IPS-18a (cell line): ENCODE measurements around the gene MXRA8.

Source experiments
- H3K27ac ChIP-seq: one replicate; pipeline ENCODE4 v1.5.1; 2013; ENCODE audit warnings: low read length
- H3K27me3 ChIP-seq: one replicate; pipeline ENCODE4 v1.6.1; 2013; ENCODE audit warnings: mild to moderate bottlenecking, low read length; ENCODE audit not compliant: control insufficient read depth, insufficient read depth
- H3K36me3 ChIP-seq: one replicate; pipeline ENCODE4 v1.6.1; 2013; ENCODE audit warnings: low read depth, low read length; ENCODE audit not compliant: control insufficient read depth
- H3K4me1 ChIP-seq: one replicate; pipeline ENCODE4 v1.6.1; 2013; ENCODE audit warnings: low read depth, low read length; ENCODE audit not compliant: control insufficient read depth
- H3K4me3 ChIP-seq: one replicate; pipeline ENCODE4 v1.5.1; 2013; ENCODE audit warnings: low read length
- H3K9ac ChIP-seq: one replicate; pipeline ENCODE4 v1.6.1; 2013; ENCODE audit warnings: mild to moderate bottlenecking, low read length, moderate library complexity
- H3K9me3 ChIP-seq: one replicate; pipeline ENCODE4 v1.6.1; 2013; ENCODE audit warnings: low read depth, low read length; ENCODE audit not compliant: control insufficient read depth

MXRA8 gene

GRCh38 chr1:1399872-1400575 is 41.7 kb upstream of the MXRA8 start:
- Histone ChIP-seq H3K9me3 (no peaks in the 10 kb centered on the region), H3K36me3 (peaks cover 61% of the 10 kb centered on the region), H3K27me3 (no peaks in the 10 kb centered on the region), H3K4me1 (no peaks in the 10 kb centered on the region), H3K9ac (peak overlapping the region; percentile 86), H3K4me3 (peak overlapping the region; percentile 92), H3K27ac (peak overlapping the region; percentile 21)

- no peaks in the 10 kb centered on the region for H3K27me3 ChIP-seq
- H3K36me3 ChIP-seq = peaks cover 58% of the 10 kb centered on the region
- H3K27ac ChIP-seq = peak within 1 kb of the TSS; percentile 21
- H3K9ac ChIP-seq = peak within 1 kb of the TSS; percentile 87
- no peaks in the 10 kb centered on the region for H3K9me3 ChIP-seq
- peak within 1 kb of the TSS; percentile 92 for H3K4me3 ChIP-seq
- H3K4me1 ChIP-seq = no peaks in the 10 kb centered on the region
Observed at GRCh38 chr1:1399187-1399871, 41.0 kb upstream of the MXRA8 start, which contains the start of gene CCNL2. CCNL2 (minus strand) TSS chr1:1399335; CDS start chr1:1399306, 29 bp downstream.

- Histone ChIP-seq H3K4me1 (no peaks in the 10 kb centered on the region), H3K27me3 (no peaks in the 10 kb centered on the region), H3K4me3 (peak overlapping the region; percentile 92), H3K9ac (peak overlapping the region; percentile 87), H3K27ac (no peak overlapping the region), H3K36me3 (peaks cover 61% of the 10 kb centered on the region), H3K9me3 (no peaks in the 10 kb centered on the region)
Observed at GRCh38 chr1:1398677-1399186, 40.4 kb upstream of the MXRA8 start.

- peak overlapping the region; percentile 87 for H3K9ac ChIP-seq
- H3K4me3 ChIP-seq = peak overlapping the region; percentile 92
- H3K27me3 ChIP-seq = no peaks in the 10 kb centered on the region
- H3K27ac ChIP-seq = no peak overlapping the region
- H3K9me3 ChIP-seq = no peaks in the 10 kb centered on the region
- H3K4me1 ChIP-seq = no peaks in the 10 kb centered on the region
- H3K36me3 ChIP-seq = peaks cover 63% of the 10 kb centered on the region
Observed at GRCh38 chr1:1397839-1398523, 39.6 kb upstream of the MXRA8 start.

GRCh38 chr1:1395166-1395565 is 36.8 kb upstream of the MXRA8 start:
- Histone ChIP-seq H3K4me1 (no peaks in the 10 kb centered on the region), H3K4me3 (no peak overlapping the region), H3K27ac (no peak overlapping the region), H3K9ac (no peak overlapping the region), H3K9me3 (no peaks in the 10 kb centered on the region), H3K27me3 (no peaks in the 10 kb centered on the region), H3K36me3 (peaks cover 66% of the 10 kb centered on the region)

GRCh38 chr1:1394116-1394515 is 35.8 kb upstream of the MXRA8 start:
- Histone ChIP-seq H3K9me3 (no peaks in the 10 kb centered on the region), H3K9ac (no peak overlapping the region), H3K36me3 (peaks cover 77% of the 10 kb centered on the region), H3K27me3 (no peaks in the 10 kb centered on the region), H3K27ac (no peak overlapping the region), H3K4me1 (no peaks in the 10 kb centered on the region), H3K4me3 (no peak overlapping the region)

GRCh38 chr1:1393428-1393827 is 35.1 kb upstream of the MXRA8 start:
- H3K4me1 ChIP-seq = no peaks in the 10 kb centered on the region

GRCh38 chr1:1393014-1393413 is 34.7 kb upstream of the MXRA8 start:
- Histone ChIP-seq H3K9ac (no peak overlapping the region), H3K36me3 (peaks cover 86% of the 10 kb centered on the region), H3K4me1 (no peaks in the 10 kb centered on the region), H3K4me3 (no peak overlapping the region), H3K9me3 (no peaks in the 10 kb centered on the region), H3K27me3 (no peaks in the 10 kb centered on the region), H3K27ac (no peak overlapping the region)

More at GRCh38 chr1:1393428-1393827, 35.1 kb upstream of the MXRA8 start:
- Histone ChIP-seq H3K4me3 (no peak overlapping the region), H3K9me3 (no peaks in the 10 kb centered on the region), H3K27ac (no peak overlapping the region), H3K9ac (no peak overlapping the region), H3K36me3 (peaks cover 82% of the 10 kb centered on the region), H3K27me3 (no peaks in the 10 kb centered on the region)

- no peak overlapping the region for H3K27ac ChIP-seq
Observed at GRCh38 chr1:1391225-1391624, 32.9 kb upstream of the MXRA8 start.

GRCh38 chr1:1390675-1391074 is 32.3 kb upstream of the MXRA8 start:
- no peaks in the 10 kb centered on the region for H3K4me1 ChIP-seq
- no peak overlapping the region for H3K9ac ChIP-seq

More at GRCh38 chr1:1391225-1391624, 32.9 kb upstream of the MXRA8 start:
- Histone ChIP-seq H3K36me3 (peaks cover 91% of the 10 kb centered on the region), H3K9me3 (no peaks in the 10 kb centered on the region), H3K27me3 (no peaks in the 10 kb centered on the region), H3K9ac (no peak overlapping the region), H3K4me1 (no peaks in the 10 kb centered on the region), H3K4me3 (no peak overlapping the region)

GRCh38 chr1:1388078-1388472 is 29.7 kb upstream of the MXRA8 start:
- Histone ChIP-seq H3K36me3 (peaks cover 73% of the 10 kb centered on the region), H3K9ac (no peak overlapping the region), H3K27ac (no peak overlapping the region), H3K4me3 (no peak overlapping the region), H3K4me1 (no peaks in the 10 kb centered on the region), H3K9me3 (no peaks in the 10 kb centered on the region), H3K27me3 (no peaks in the 10 kb centered on the region)

More at GRCh38 chr1:1390675-1391074, 32.3 kb upstream of the MXRA8 start:
- peaks cover 95% of the 10 kb centered on the region for H3K36me3 ChIP-seq
- H3K27me3 ChIP-seq = no peaks in the 10 kb centered on the region
- H3K4me3 ChIP-seq = no peak overlapping the region
- no peak overlapping the region for H3K27ac ChIP-seq
- H3K9me3 ChIP-seq = no peaks in the 10 kb centered on the region
